ENCODE measurements around the gene COL4A4.

GRCh38 chr2:227150222-227150936 lies 13.6 kb downstream of the COL4A4 start:
- no peak for TF ChIP-seq CTCF (IDR thresholded peaks at IDR 0.05)
- TF ChIP-seq POLR2A (IDR thresholded peaks at IDR 0.05) = no peak

Measured in vagina (tissue), 2 donors.